Hepatocyte (in vitro differentiated cells): ENCODE data around the gene CHST13. TPM values are rescaled to one million over a fixed set of nuclear protein-coding genes. Genes with fewer than 3 reads are reported as not detected.

ENCODE experiments used
- DNase-seq: peaks from one replicate; pipeline ENCODE4 v3.0.0-alpha.2; 2016; ENCODE audit warnings: low spot score
- H2AFZ ChIP-seq: fragments of 200-600 bp; sonication (generic); 2 replicates; pipeline ENCODE4 v1.6.0; 2016; ENCODE audit warnings: antibody characterized with exemption, mild to moderate bottlenecking
- H3K27ac ChIP-seq: fragments of 200-600 bp; sonication (generic); 2 replicates; pipeline ENCODE4 v1.5.1; 2016; ENCODE audit warnings: mild to moderate bottlenecking
- H3K27me3 ChIP-seq: fragments of 200-600 bp; sonication (generic); 2 replicates; pipeline ENCODE4 v1.6.1; 2016
- H3K36me3 ChIP-seq: fragments of 200-600 bp; sonication (generic); replicated peaks from 2 replicates; pipeline ENCODE4 v1.5.1; 2016; ENCODE audit warnings: low read depth; ENCODE audit not compliant: insufficient read depth
- H3K4me1 ChIP-seq: fragments of 200-600 bp; sonication (generic); 2 replicates; pipeline ENCODE4 v1.5.1; 2016; ENCODE audit warnings: mild to moderate bottlenecking, moderate library complexity; ENCODE audit not compliant: insufficient read depth
- H3K4me2 ChIP-seq: fragments of 200-600 bp; sonication (generic); 2 replicates; pipeline ENCODE4 v1.6.0; 2016
- H3K4me3 ChIP-seq: fragments of 200-600 bp; sonication (generic); 2 replicates; pipeline ENCODE4 v1.5.1; 2016; ENCODE audit warnings: mild to moderate bottlenecking
- H3K79me2 ChIP-seq: fragments of 200-600 bp; sonication (generic); 2 replicates; pipeline ENCODE4 v1.6.0; 2017; ENCODE audit warnings: mild to moderate bottlenecking
- H3K9me2 ChIP-seq: fragments of 200-600 bp; sonication (generic); replicated peaks from 2 replicates; pipeline ENCODE4 v1.6.0; 2017; ENCODE audit warnings: mild to moderate bottlenecking; ENCODE audit not compliant: insufficient read depth
- H3K9me3 ChIP-seq: fragments of 200-600 bp; sonication (generic); 2 replicates; pipeline ENCODE4 v1.5.1; 2016; ENCODE audit warnings: low read depth, mild to moderate bottlenecking
- H4K20me1 ChIP-seq: fragments of 200-600 bp; sonication (generic); 2 replicates; pipeline ENCODE4 v1.6.0; 2016; ENCODE audit warnings: mild to moderate bottlenecking; ENCODE audit not compliant: insufficient read depth, poor library complexity, severe bottlenecking
- EZH2 ChIP-seq: fragments of 200-600 bp; sonication (generic); IDR thresholded peaks from 2 replicates; pipeline ENCODE4 v1.6.1; 2016; ENCODE audit warnings: antibody characterized with exemption, mild to moderate bottlenecking, borderline replicate concordance
- EZH2phosphoT487 ChIP-seq: fragments of 200-600 bp; sonication (generic); IDR thresholded peaks from one replicate; pipeline ENCODE4 v1.6.1; 2018; ENCODE audit warnings: antibody characterized with exemption, mild to moderate bottlenecking, low read depth, moderate library complexity; ENCODE audit not compliant: unreplicated experiment, severe bottlenecking
- WGBS: methylation state at CpG from one replicate; pipeline ENCODE4 v1.1.6; 2016; ENCODE audit warnings: low lambda C conversion rate; ENCODE audit errors: missing lambda C conversion rate; 5-methylcytosine and 5-hydroxymethylcytosine counted together
- polyA plus RNA-seq: library from polyadenylated mRNA; unstranded; fragments of >200 nt; fragmentation: Nextera tagmentation; extraction: Ambion mirVana; gene quantifications from 2 replicates; pipeline ENCODE4 v1.2.1, GENCODE V29; 2016
- total RNA-seq: library from RNA; depleted of rRNA; stranded (reverse); fragments of >200 nt; gene quantifications from 2 replicates; pipeline ENCODE4 v1.2.3, GENCODE V29; 2014
- TF ChIP-seq, protein P1 (sequence below): fragments of 200-600 bp; sonication (generic); IDR thresholded peaks from 2 replicates; pipeline ENCODE4 v1.5.1; 2016; ENCODE audit warnings: antibody characterized with exemption, mild to moderate bottlenecking; ENCODE audit not compliant: poor library complexity

CHST13 gene
- total and polyA plus RNA-seq, 2 experiments from 2014 or later: 31.5 to 54.6 TPM

DNA sequence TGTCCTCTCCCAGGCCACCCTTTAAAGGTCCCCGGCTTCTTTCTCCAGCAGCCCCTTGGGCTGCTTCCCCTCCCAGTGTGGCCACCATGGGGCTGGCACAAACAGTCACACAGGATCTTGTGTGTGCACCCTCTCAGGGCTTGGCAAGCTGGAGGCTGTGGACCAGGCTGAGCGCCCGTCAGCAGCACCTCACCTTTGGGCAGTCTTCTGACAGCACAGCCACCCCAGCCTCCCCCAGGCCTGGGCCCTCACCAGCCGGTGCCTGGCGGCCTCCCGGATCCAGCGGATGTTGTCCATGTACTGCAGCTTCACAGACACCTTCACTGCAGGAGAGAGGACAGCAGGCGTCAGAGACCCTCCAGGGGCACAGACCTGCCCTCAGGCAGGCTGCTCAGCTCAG lies 28.2 kb upstream of the CHST13 start:
- no peaks in the 10 kb centered on the region for H3K27me3 ChIP-seq

DNA sequence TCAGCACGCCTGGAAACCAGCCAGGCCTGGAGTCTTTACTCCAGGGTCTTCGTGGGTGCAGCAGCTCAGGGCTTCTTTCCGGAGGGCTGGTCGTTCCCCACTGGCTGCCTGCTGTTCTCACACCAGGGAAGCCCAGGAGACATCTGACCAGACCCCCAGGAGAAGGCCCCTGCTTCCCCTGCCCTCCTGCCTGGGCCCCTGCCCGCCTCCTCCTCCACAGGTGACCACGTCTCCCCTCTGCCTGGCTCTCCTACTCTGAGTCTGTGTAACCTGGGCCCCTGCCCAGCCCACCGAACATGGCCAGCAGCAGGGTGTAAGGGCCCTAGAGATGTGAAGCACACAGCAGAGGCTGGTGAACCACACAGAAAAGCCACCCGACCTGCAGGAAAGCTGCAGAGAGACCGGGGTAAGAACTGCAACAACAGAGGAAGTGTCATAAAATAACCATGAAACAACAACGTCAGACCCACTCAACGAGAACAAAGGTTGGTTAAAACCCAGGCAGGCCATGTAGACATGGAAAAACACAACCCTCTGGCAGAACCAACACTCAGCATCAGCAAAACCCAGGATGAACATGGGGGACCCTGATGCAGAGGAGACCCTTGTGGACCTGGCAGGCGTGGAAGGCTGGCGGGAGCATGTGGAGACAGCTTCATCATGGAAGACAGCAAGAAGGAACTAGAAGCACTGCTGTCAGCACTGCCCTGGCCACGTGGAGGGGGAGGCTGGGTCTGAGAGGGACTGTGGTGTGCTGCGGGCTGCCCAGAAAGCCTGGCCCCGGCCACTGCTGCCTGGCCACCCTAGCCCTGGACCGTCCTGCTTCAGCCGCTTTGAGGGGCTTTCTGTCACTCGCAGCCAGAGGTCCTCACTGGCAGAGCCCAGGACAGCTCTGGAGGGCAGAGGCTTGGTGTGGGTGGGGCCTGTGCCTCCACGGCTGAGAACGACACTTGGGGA lies 26.8 kb upstream of the CHST13 start:
- H3K4me3 ChIP-seq: no peak overlapping the region
- no peaks in the 10 kb centered on the region for H3K4me1 ChIP-seq
- H3K27ac ChIP-seq: no peak overlapping the region
- no peak overlapping the region for H3K4me2 ChIP-seq
- 82% methylated on average over 21 of the region's 21 CpGs for WGBS
- H2AFZ ChIP-seq: no peak overlapping the region
- no peaks in the 10 kb centered on the region for H3K79me2 ChIP-seq
- H3K36me3 ChIP-seq: no peaks in the 10 kb centered on the region
- H4K20me1 ChIP-seq: no peaks in the 10 kb centered on the region
- no peaks in the 10 kb centered on the region for H3K9me2 ChIP-seq
- no peak for DNase-seq
- no peaks in the 10 kb centered on the region for H3K9me3 ChIP-seq
- H3K27me3 ChIP-seq: no peaks in the 10 kb centered on the region
- TF ChIP-seq EZH2phosphoT487 (no peak), EZH2 (no peak)
- TF ChIP-seq, protein P1, sequence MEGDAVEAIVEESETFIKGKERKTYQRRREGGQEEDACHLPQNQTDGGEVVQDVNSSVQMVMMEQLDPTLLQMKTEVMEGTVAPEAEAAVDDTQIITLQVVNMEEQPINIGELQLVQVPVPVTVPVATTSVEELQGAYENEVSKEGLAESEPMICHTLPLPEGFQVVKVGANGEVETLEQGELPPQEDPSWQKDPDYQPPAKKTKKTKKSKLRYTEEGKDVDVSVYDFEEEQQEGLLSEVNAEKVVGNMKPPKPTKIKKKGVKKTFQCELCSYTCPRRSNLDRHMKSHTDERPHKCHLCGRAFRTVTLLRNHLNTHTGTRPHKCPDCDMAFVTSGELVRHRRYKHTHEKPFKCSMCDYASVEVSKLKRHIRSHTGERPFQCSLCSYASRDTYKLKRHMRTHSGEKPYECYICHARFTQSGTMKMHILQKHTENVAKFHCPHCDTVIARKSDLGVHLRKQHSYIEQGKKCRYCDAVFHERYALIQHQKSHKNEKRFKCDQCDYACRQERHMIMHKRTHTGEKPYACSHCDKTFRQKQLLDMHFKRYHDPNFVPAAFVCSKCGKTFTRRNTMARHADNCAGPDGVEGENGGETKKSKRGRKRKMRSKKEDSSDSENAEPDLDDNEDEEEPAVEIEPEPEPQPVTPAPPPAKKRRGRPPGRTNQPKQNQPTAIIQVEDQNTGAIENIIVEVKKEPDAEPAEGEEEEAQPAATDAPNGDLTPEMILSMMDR: no peak

More for the DNA sequence above, 28.2 kb upstream of the CHST13 start:
- no peak overlapping the region for H3K4me2 ChIP-seq
- WGBS: 94% methylated on average over 7 of the region's 8 CpGs
- no peak overlapping the region for H3K27ac ChIP-seq
- H3K4me1 ChIP-seq: no peaks in the 10 kb centered on the region
- H2AFZ ChIP-seq: no peak overlapping the region
- H3K36me3 ChIP-seq: no peaks in the 10 kb centered on the region
- no peaks in the 10 kb centered on the region for H4K20me1 ChIP-seq
- no peak for DNase-seq
- H3K9me2 ChIP-seq: no peaks in the 10 kb centered on the region
- no peak overlapping the region for H3K4me3 ChIP-seq
- no peak for TF ChIP-seq EZH2phosphoT487
- TF ChIP-seq, protein P1: no peak
- TF ChIP-seq EZH2: no peak
- H3K9me3 ChIP-seq: no peaks in the 10 kb centered on the region
- H3K79me2 ChIP-seq: no peaks in the 10 kb centered on the region

DNA sequence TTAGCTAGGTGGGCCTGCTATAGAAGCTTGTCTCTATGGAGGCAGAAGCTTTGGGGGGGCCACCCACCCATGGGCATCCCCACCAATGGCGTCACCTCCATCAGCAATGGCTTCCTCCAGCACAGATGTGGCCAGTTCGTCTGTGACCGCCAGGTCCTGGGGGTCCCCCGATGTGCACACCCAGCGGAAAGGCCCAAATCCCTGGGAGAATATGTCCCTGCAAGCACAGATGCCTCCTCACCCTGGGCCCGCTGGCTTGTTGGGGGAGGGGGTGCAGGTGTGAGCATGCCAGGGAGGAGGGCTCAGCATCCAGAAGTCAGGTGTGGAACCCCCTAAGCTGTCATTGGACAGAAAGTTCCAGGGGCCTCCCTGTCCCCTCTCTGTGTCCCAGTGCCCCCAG lies 26.0 kb upstream of the CHST13 start:
- Histone ChIP-seq H3K79me2 (no peaks in the 10 kb centered on the region), H3K9me3 (no peaks in the 10 kb centered on the region), H3K4me3 (no peak overlapping the region), H3K27ac (no peak overlapping the region), H3K4me2 (no peak overlapping the region), H3K4me1 (no peaks in the 10 kb centered on the region), H2AFZ (no peak overlapping the region), H3K27me3 (no peaks in the 10 kb centered on the region), H3K9me2 (no peaks in the 10 kb centered on the region), H3K36me3 (no peaks in the 10 kb centered on the region), H4K20me1 (no peaks in the 10 kb centered on the region)
- DNase-seq: no peak
- WGBS: 98% methylated on average over 6 of the region's 6 CpGs
- TF ChIP-seq EZH2 (no peak), EZH2phosphoT487 (no peak)
- TF ChIP-seq, protein P1: no peak
